22Rv1 (cell line): ENCODE results near the gene HOXD10.

Source experiments
- H3K27ac ChIP-seq: fragments of 450-650 bp; 2 replicates; pipeline ENCODE4 v1.5.1; 2017
- ZFX ChIP-seq: fragments of 450-650 bp; IDR thresholded peaks from 2 replicates; pipeline ENCODE4 v1.6.1; 2017; ENCODE audit warnings: antibody characterized with exemption, borderline replicate concordance
- TF ChIP-seq, protein P1 (sequence below): fragments of 450-650 bp; IDR thresholded peaks from 2 replicates; pipeline ENCODE4 v1.5.1; 2017; ENCODE audit warnings: mild to moderate bottlenecking

The HOXD10 gene

GRCh38 chr2:176120364-176121189 is 4.0 kb downstream of the HOXD10 start:
- TF ChIP-seq, protein P1, sequence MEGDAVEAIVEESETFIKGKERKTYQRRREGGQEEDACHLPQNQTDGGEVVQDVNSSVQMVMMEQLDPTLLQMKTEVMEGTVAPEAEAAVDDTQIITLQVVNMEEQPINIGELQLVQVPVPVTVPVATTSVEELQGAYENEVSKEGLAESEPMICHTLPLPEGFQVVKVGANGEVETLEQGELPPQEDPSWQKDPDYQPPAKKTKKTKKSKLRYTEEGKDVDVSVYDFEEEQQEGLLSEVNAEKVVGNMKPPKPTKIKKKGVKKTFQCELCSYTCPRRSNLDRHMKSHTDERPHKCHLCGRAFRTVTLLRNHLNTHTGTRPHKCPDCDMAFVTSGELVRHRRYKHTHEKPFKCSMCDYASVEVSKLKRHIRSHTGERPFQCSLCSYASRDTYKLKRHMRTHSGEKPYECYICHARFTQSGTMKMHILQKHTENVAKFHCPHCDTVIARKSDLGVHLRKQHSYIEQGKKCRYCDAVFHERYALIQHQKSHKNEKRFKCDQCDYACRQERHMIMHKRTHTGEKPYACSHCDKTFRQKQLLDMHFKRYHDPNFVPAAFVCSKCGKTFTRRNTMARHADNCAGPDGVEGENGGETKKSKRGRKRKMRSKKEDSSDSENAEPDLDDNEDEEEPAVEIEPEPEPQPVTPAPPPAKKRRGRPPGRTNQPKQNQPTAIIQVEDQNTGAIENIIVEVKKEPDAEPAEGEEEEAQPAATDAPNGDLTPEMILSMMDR, result no peak
- no peak for TF ChIP-seq ZFX
- no peak overlapping the region for H3K27ac ChIP-seq

GRCh38 chr2:176121190-176122051 is 4.8 kb downstream of the HOXD10 start:
- H3K27ac ChIP-seq, result no peak overlapping the region
- TF ChIP-seq ZFX, result no peak
- TF ChIP-seq, protein P1, result no peak

DNA sequence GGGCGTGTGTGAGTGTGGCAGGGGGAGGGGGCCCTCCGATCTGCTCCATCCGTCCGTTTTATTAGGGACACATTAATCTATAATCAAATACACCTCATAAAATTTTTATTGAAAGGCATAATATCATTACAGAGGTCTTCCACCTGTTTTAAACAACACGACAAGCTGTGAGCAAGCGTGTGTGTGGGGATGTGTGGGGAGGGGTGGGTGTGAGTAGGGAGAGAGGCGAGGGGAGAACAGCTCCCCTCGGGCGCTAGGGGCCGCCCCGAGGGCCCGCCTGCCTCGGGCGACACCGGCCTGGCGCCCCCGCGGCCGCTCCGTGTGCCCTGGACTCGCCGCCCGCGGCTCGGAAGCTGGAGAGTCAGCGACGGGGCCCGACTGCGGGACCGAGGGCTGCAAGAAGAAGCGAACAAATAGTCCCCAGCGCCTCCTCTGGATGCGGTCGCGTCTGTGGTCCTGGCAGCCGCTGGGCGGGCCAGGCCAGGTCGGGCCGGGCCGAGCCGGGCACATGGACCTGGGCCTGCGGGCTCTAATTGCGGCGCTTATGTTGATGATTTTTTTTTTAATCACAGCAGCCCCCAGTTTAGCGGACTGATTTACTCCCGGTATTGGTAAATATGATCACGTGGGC is 5.6 kb downstream of the HOXD10 start:
- H3K27ac ChIP-seq, result no peak overlapping the region
- no peak for TF ChIP-seq ZFX
- TF ChIP-seq, protein P1, result no peak

GRCh38 chr2:176122683-176123410 is 6.3 kb downstream of the HOXD10 start, which contains the start of gene HOXD9:
Gene HOXD9, plus strand, starts transcription at chr2:176122719. Its CDS starts 50 bp downstream, at chr2:176122769.
- no peak for TF ChIP-seq ZFX
- TF ChIP-seq, protein P1, result no peak
- no peak within 1 kb of the TSS for H3K27ac ChIP-seq

DNA sequence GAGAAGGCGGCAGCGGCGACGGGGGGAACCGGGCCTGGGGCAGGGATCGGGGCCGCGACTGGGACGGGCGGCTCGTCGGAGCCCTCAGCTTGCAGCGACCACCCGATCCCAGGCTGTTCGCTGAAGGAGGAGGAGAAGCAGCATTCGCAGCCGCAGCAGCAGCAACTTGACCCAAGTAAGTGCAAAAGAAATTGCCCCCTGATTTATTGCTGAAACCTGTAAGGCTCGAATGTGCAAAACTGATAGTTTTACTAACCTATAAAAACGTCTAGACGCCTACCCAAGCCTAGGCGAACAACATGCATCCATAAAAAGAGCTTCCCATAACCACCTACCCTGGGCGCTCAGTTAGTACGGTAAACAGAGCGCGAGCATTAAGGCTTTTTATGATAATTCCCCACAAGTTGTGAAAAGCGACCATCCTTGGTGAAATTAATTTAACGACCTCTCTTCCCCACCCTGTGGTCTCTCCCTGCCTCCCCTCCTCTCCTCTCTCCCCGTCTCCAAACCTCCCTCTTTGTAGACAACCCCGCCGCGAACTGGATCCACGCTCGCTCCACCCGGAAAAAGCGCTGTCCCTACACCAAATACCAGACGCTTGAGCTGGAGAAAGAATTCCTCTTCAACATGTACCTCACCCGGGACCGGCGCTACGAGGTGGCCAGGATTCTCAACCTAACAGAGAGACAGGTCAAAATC is 7.0 kb downstream of the HOXD10 start:
- H3K27ac ChIP-seq, result no peak overlapping the region
- TF ChIP-seq, protein P1, result no peak
- TF ChIP-seq ZFX, result no peak
